Measurements from ENCODE around the gene FAXDC2.

- TF ChIP-seq POLR2A (IDR thresholded peaks at IDR 0.05; ENCODE audit: low read depth, low read length), result no peak
- TF ChIP-seq POLR2AphosphoS5 (IDR thresholded peaks at IDR 0.05; ENCODE audit: low read depth, low read length), result no peak
Measured at GRCh38 chr5:154820383-154820782, 30.0 kb downstream of the FAXDC2 start.
